SU-DHL-6 (cell line): Measurements from ENCODE around the gene P4HB.

Experiments used
- H2AFZ ChIP-seq: fragments of 200-600 bp; sonication (generic); 2 replicates; pipeline ENCODE4 v1.6.1; 2014; ENCODE audit warnings: low read depth, mild to moderate bottlenecking, moderate library complexity, mixed read lengths, antibody characterized with exemption, low read length; ENCODE audit not compliant: severe bottlenecking
- H3F3A ChIP-seq: fragments of 200-600 bp; shearing (Covaris generic); 2 replicates; pipeline ENCODE4 v1.6.0; 2016; ENCODE audit warnings: antibody characterized with exemption, mild to moderate bottlenecking; ENCODE audit not compliant: insufficient read depth
- H3K27ac ChIP-seq: fragments of 200-600 bp; sonication (generic); 2 replicates; pipeline ENCODE4 v1.5.1; 2016; ENCODE audit warnings: low read depth, mild to moderate bottlenecking, low read length, moderate library complexity, mixed read lengths
- H3K27me3 ChIP-seq: fragments of 200-600 bp; sonication (generic), shearing (Covaris generic); 2 replicates; pipeline ENCODE4 v1.6.0; 2014; ENCODE audit warnings: mild to moderate bottlenecking, low read length
- H3K36me3 ChIP-seq: fragments of 200-600 bp; sonication (generic); 2 replicates; pipeline ENCODE4 v1.6.1; 2014; ENCODE audit warnings: mild to moderate bottlenecking, low read length, mixed read lengths
- H3K4me2 ChIP-seq: fragments of 300-600, 200-600 bp; shearing (Covaris generic), sonication (generic); 2 replicates; pipeline ENCODE4 v1.6.0; 2014; ENCODE audit warnings: low read length, low read depth, mild to moderate bottlenecking; ENCODE audit not compliant: poor library complexity, severe bottlenecking
- H3K4me3 ChIP-seq: fragments of 200-600 bp; sonication (generic); 2 replicates; pipeline ENCODE4 v1.5.1; 2014; ENCODE audit warnings: antibody characterized with exemption, low read length, mild to moderate bottlenecking, mixed read lengths; ENCODE audit not compliant: insufficient read depth, poor library complexity, severe bottlenecking
- H3K79me2 ChIP-seq: fragments of 200-600 bp; sonication (generic); 2 replicates; pipeline ENCODE4 v1.6.1; 2014; ENCODE audit warnings: mild to moderate bottlenecking, low read length, moderate library complexity; ENCODE audit not compliant: insufficient read depth
- H3K9ac ChIP-seq: fragments of 200-600 bp; sonication (generic); 2 replicates; pipeline ENCODE4 v1.7.0; 2014; ENCODE audit warnings: mild to moderate bottlenecking, low read length
- H3K9me2 ChIP-seq: fragments of 200-600 bp; sonication (generic); replicated peaks from 2 replicates; pipeline ENCODE4 v1.6.1; 2014; ENCODE audit warnings: low read length; ENCODE audit not compliant: insufficient read depth
- H3K9me3 ChIP-seq: fragments of 200-600 bp; sonication (generic); 2 replicates; pipeline ENCODE4 v1.6.1; 2014; ENCODE audit warnings: low read length, mixed read lengths; ENCODE audit not compliant: insufficient read depth
- H4K20me1 ChIP-seq: fragments of 200-600 bp; sonication (generic); 2 replicates; pipeline ENCODE4 v1.6.1; 2014; ENCODE audit warnings: low read depth, mild to moderate bottlenecking, antibody characterized with exemption, low read length, moderate library complexity, mixed read lengths
- CTCF ChIP-seq: fragments of 200-600 bp; sonication (generic); IDR thresholded peaks from one replicate; pipeline ENCODE4 v1.5.1; 2017; ENCODE audit warnings: antibody characterized with exemption, mild to moderate bottlenecking, low read length, moderate library complexity; ENCODE audit not compliant: insufficient read depth, poor library complexity, severe bottlenecking
- EZH2phosphoT487 ChIP-seq: fragments of 200-600 bp; sonication (generic), shearing (Covaris generic); conservative IDR thresholded peaks from 2 replicates; pipeline ENCODE4 v1.6.1; 2018; ENCODE audit warnings: mild to moderate bottlenecking, antibody characterized with exemption, low read length, moderate library complexity, mixed read lengths

The P4HB gene

GRCh38 chr17:81871387-81872230, 11.3 kb upstream of the P4HB start:
- H3K9me2 ChIP-seq, result no peaks in the 10 kb centered on the region
- no peaks in the 10 kb centered on the region for H3K9me3 ChIP-seq
- H3K27me3 ChIP-seq, result no peaks in the 10 kb centered on the region
- H3K27ac ChIP-seq, result peak overlapping the region; percentile 87
- H2AFZ ChIP-seq, result peak overlapping the region; percentile 44
- peak overlapping the region; percentile 72 for H3K4me3 ChIP-seq
- H3K36me3 ChIP-seq, result 0 out of 2 replicates have a peak, but pooled peaks cover 4% of the 10 kb centered on the region
- peak overlapping the region; percentile 96 for H3K9ac ChIP-seq
- peaks cover 52% of the 10 kb centered on the region for H3F3A ChIP-seq
- peak overlapping the region; percentile 78 for H3K4me2 ChIP-seq
- no peaks in the 10 kb centered on the region; the same call in 1 of the 2 replicates for H4K20me1 ChIP-seq
- TF ChIP-seq CTCF (no peak), EZH2phosphoT487 (no peak)
- peaks cover 21% of the 10 kb centered on the region for H3K79me2 ChIP-seq

GRCh38 chr17:81870981-81871386, 10.6 kb upstream of the P4HB start, which contains the start of gene ARHGDIA:
ARHGDIA (minus strand) TSS chr17:81871337; CDS start chr17:81869930, 1,407 bp downstream.
- peaks cover 21% of the 10 kb centered on the region for H3K79me2 ChIP-seq
- no peak for TF ChIP-seq EZH2phosphoT487
- TF ChIP-seq CTCF, result no peak
- H3K4me2 ChIP-seq, result peak within 1 kb of the TSS; percentile 89
- H3K27ac ChIP-seq, result peak within 1 kb of the TSS; percentile 87
- peaks cover 57% of the 10 kb centered on the region for H3F3A ChIP-seq
- H3K27me3 ChIP-seq, result no peaks in the 10 kb centered on the region
- no peaks in the 10 kb centered on the region for H3K9me3 ChIP-seq
- H3K36me3 ChIP-seq, result 0 out of 2 replicates have a peak, but pooled peaks cover 4% of the 10 kb centered on the region
- peak within 1 kb of the TSS; percentile 72 for H3K4me3 ChIP-seq
- peak within 1 kb of the TSS; percentile 96 for H3K9ac ChIP-seq
- H3K9me2 ChIP-seq, result no peaks in the 10 kb centered on the region
- H4K20me1 ChIP-seq, result no peaks in the 10 kb centered on the region; the same call in 1 of the 2 replicates
- peak within 1 kb of the TSS; percentile 44 for H2AFZ ChIP-seq

- Histone ChIP-seq H4K20me1 (no peaks in the 10 kb centered on the region; the same call in 1 of the 2 replicates), H3K27me3 (no peaks in the 10 kb centered on the region), H3K27ac (peak overlapping the region; percentile 87), H3K9ac (peak overlapping the region; percentile 93), H3F3A (peaks cover 62% of the 10 kb centered on the region), H3K9me3 (no peaks in the 10 kb centered on the region), H2AFZ (no peak overlapping the region), H3K4me2 (peak overlapping the region; percentile 89), H3K4me3 (peak overlapping the region; percentile 64), H3K79me2 (peaks cover 21% of the 10 kb centered on the region), H3K36me3 (0 out of 2 replicates have a peak, but pooled peaks cover 4% of the 10 kb centered on the region), H3K9me2 (no peaks in the 10 kb centered on the region)
- TF ChIP-seq CTCF, result no peak
- no peak for TF ChIP-seq EZH2phosphoT487
Observed at GRCh38 chr17:81870131-81870980, 10.0 kb upstream of the P4HB start.
